GM18870 (cell line): ENCODE measurements around the gene LGR4.
A peak's percentile ranks its signal among the peaks of the same experiment; 100 is the strongest.

Experiments used
- ATAC-seq: cut with Tn5 transposase; IDR thresholded peaks from one replicate; pipeline ENCODE4 v1.9.1; 2021; ENCODE audit warnings: moderate library complexity; ENCODE audit not compliant: unreplicated experiment

The LGR4 gene

DNA sequence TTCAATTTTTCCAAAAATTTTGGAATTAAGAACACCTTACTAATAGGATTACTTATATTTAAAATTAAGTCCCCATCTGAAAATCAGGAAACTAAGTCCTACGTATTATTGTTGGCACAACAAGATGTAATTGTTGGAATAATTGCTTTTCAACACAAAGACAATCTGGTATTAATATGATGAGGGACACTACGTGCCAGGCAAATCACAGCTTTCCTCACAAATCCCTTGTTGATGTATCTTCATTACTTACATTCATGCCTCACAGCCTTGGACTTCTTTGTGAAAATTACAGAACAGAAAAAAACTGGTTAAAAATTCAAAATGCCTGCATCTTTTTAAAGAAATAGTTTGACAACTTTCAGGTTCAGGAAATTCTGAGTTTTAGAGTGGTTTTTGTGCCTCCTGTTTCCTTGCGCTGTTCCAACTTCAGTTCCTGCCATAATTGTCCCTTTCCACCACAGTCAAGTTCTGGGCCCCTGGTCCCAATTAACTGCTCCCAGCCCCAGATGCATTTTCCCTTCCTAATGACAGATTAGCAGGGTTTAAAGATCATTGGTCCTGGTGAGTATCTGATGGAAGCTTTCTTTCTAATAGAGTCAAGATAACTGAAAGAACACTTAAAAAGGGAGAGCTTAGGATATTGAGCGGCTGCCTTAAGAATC is 86.3 kb downstream of the LGR4 start:
- ATAC-seq: no peak

DNA sequence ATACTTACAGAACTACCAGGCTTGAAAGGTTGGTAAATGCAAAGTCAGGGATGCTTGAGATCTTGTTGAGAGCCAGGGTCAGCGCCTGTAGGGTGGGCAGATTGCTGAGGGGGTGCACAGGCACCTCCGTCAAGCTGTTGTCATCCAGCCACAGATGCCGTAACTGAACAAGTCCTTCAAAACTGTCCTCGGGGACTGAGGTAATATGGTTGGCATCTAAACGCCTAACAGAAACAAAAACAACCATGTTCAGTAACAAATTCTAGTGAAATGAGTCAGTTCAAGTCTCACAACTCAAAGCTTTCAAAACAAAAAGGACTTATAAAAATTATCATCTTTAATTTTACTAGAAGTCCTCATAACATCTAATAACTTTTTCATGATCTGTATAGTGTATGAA is 87.3 kb downstream of the LGR4 start:
- no peak for ATAC-seq

DNA sequence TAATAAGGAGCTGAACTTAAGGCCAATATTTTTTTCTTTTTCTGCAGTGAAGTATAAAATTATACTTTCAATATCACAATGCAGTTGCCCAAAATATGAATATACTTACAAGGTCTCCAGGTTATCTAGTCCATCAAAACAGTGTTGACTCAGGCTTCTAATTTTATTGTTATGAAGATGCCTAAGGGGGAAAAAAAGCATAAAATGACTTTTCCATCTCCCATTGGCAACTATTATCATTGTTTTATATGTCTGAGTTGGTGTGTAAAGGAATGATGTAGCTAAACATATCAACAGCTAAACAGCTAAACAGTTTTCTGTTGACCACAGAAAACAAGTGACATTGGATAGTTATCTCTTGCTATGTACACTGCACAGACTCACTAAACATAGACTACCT is 88.4 kb downstream of the LGR4 start:
- ATAC-seq: no peak

DNA sequence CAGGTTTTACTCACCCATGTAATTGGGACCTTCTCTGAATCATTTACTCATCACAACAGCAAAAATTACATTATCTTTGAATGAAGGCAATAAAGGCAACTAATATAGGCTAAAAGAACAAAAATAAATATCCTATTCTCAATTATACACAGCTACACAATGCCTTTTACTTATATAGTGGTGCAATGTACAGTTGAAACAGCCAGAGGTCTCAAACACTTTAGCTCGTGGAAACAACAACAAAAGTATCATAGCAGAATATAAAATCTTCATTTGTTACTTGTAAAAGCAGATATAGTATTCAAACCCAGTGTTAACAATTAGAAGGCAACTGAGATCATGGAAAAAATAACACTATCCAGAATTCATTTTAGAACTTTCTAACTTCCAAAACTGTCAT is 88.9 kb downstream of the LGR4 start:
- ATAC-seq: no peak

DNA sequence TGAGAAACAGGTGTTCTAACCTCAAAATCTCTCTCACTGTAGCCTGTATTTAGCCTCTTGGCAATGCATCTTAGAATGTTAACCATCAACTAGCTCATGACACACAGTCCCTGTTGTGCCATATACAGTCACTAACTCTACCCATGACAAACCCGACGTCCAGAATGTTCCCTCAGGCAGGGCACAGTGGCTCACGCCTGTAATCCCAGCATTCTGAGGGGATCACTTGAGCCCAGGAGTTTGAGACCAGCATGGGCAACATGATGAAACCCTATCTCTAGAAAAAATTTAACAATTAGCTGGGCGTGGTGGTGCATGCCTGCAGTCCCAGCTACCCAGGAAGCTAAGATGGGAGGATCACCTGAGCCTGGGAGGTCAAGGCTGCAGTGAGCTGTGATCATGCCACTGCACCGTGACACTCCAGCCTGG is 91.3 kb downstream of the LGR4 start:
- no peak for ATAC-seq

DNA sequence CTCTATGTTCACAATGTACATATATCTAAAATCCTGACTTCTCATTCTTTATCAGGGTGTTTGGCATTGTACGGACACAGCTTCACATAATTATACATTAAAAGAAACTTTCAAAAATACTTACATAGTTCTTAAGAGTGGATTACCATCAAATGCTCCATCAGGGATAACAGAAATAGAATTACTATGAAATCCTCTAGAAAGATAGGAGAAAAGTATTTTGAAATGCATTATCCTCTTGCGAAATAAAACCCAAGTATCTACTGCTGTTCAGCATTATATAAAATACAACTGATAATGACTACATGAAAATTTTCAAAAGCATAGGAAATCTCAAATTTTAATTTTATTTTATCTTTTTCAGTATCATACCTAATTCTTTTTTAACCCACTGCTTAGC is 91.8 kb downstream of the LGR4 start:
- no peak for ATAC-seq

DNA sequence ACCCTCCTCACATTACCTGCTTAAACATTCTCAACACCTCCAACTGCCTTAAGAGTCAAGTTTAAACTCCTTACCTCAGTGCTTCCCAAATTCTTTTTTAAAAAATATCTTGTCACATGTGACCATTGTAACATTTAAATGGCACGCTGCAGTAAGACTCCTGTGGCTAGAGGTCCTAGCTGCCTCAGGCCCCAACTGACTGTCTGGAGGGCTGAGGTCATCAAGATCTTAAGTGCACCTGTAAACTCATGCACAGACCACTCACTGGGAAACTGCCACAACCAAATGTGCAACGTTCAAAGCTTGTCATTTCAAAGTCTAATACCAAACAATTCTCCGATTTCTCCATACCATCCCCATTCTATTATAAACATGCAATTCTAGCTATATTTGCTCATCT is 93.1 kb downstream of the LGR4 start:
- ATAC-seq: no peak

DNA sequence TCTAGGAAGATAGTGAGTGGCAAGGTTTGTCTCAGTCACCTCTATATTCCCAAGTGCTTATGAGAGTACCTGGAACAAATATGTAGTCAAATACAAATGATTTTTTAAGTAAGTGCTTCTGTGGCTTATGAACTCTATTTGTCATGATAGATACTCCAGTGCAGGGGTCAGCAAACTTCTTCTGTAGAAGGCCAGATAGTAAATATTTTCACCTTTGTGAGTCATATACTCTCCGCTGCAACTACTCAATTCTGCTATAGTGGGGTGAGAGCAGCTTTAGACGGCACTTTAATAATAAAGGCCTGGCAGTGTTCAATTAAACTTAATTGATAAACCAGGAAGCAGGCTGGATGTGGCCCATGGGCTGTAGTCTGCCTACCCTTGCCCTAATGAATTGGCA is 97.2 kb downstream of the LGR4 start:
- ATAC-seq: no peak

DNA sequence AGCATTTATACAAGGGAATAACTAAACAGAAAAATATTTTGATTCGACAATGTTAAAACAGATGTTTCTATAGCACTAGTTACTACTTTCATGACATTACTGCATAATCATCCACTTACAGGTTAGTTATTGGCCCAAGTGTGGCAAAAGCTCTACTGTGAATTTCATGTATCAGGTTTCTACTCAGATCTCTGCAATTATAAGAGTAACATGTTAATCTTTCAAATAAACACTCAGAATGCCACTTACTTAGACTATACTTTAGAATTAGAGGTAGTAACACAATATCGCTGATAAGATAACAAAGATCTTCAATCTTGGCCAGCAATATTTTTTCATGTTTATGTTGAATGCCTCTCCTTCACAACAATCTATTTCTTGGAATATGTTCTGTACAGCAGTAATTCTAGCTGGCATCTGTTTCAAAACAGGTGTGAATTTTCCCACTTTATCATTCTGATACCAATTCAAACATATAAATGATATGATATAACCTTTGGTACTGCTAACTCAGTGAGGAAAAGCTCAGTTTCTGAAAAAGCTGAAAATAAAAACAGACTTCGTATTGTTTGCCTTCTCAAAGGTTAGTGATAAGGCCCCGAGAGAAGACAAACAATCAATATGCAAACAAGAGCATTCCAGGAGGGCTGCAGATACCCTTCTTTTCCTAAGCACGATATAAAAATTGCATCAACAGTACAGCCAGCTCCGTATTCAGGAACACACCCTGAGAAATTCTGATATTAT is 98.6 kb downstream of the LGR4 start:
- no peak for ATAC-seq

DNA sequence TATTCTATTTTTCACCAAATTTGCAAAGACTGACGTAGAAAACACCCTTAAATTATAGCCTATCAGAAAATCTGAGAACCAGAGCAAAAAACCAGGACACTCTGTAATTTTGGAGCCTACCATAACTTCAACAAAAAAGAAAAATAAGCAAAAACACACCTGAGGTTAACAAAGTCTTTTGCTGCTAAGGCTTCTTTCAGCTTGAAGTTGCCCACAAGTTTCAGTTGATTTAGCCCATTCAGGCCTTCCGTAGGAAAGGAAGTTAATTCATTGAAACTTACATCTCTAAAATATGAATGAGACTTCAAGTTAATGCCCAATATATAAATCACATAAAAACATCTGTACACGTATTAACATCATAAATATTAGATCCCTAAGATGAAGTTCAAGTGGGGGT is 99.2 kb downstream of the LGR4 start:
- no peak for ATAC-seq

DNA sequence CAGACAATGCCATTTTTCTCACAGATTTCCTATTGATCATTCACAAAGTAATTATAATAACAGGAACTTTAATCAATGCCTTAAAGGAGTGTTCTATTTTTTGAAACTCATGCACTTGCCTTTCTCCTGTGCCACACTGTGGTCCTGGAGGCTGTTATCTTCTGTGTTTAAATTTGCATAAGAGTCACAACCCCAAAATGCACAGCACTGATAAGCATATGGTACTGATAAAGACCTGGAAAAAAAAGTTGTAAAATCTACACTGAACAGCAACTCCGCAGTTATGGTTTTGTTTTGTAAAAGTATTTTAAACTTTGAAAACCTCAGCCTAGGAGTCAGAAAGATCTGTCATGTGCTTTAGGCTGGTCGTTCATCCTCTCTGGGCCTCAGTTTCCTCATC is 100.4 kb downstream of the LGR4 start:
- ATAC-seq: no peak

DNA sequence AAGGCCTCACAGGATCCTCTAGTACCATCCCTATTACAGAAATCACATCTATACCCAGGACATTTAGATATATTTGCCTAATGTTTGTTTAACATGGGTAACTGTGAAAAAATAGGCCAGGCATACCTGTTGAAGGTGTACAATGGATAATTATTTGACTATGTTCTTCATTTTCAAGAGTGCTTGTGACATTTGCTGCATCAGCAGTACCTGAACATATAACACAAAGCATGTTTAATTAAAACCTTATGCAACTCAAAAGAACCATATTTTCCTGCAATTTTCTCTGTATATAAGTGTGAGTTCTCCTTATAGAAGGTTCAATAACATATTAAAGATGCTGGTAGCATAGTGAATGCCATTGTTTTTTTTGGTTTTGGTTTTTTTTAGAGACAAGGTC is 101.1 kb downstream of the LGR4 start:
- no peak for ATAC-seq

DNA sequence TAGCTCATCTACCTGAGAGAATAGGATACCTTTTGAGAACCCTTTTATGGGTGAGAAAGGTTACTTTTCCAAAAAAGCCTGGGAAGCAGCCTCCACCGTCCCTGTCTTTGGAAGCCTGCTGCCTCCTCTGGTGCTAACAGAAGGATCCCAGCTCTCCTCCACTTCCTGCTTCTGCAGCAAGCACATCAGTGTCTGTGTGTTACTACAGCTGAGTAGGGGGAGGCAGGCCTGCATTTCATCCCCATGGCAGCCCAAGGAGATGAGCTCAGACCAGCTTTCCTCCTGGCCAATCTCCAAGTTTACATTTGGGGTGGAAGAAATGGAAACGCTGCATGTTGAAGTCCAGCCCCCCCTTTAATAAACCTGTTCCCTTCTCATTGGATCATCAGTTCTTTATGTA is 102.2 kb downstream of the LGR4 start:
- no peak for ATAC-seq

DNA sequence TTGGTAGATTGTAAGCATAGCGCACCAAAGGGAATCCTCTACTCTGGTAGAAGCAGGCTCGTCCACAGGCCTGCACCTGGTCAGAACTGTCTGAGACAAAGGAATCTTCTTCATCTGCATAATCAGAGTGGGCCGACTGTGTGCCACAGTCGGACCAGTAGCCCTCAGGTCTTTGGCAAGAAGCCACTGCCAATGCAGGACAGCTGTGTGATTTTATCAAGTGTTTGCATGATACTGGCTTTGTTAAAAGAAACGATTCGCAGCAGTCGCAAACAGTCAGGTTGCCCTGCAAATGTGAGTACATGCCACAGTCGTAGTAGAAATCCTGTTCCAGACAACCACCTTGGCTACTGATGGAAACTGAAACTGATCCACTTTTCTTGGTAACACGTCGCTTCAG is 104.7 kb downstream of the LGR4 start:
- ATAC-seq: no peak

DNA sequence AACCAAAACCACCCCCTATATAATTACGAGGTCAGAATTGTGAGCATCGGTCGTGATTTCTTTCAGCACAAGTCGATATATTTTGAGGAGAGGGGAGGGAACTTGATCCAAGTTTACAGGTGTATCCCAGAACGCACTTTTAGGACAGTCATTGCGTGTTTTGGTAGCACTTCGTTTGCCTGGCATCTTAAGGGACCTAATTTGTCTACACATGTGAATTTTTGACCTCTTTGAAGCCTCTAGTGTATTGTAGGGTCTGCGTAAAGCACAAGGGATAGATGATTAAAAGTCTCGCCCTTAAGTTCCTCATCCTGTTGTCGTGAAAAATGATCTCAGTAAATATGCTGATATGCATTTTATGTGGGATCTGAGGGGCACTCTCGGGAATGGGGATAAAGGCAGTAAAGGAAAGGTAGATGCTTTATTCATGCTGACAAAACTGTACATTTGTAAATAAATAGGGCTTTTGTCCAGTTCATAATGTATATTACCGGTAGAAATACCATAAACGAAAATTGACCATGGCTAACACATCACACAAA is 108.9 kb downstream of the LGR4 start:
- no peak for ATAC-seq

DNA sequence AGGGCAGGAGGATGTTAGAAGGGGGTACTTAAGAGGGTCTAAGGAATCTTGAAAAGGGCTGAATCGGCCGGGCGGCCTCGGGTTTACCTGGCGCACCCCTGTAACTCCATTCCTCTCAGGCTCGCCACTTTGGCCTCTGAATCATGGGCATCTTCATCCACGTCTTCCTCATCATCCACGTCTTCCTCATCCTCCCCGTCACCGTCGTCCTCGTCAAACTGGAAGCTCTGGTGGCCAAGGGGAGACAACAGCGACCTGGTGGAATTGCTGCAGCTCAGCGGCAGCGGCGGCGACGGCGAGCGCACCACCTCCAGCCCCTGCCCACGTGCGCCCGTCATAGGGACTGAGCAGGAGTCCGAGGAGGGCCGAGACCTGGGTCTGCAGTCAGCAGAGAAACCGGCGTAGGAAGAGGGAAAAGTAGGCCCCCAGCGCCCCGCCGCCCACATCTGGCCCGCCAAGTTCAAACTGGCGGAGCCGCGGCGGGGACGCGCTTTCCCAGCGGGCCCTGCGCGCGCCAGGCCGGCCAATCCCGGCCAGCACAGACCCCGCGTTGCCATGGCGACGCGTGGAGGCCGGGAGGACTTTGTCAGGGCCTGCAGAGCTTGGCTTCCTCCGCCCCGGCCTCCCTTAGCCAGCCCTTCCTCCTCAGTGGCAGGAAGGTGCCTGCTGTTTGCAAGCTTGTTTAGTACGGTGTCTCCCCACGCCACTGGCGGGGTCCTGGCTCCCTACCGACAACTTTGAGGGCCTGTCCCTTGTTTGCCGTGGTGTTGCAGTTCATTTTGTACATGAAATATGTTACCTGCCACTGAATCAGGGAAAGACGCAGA is 109.6 kb downstream of the LGR4 start, which contains the start of gene CCDC34:
Gene CCDC34, minus strand, starts transcription at position 467 of the 827 bp plus-strand sequence. Its CDS starts 21 bp downstream, at position 446.
- peak; percentile 93 for ATAC-seq

DNA sequence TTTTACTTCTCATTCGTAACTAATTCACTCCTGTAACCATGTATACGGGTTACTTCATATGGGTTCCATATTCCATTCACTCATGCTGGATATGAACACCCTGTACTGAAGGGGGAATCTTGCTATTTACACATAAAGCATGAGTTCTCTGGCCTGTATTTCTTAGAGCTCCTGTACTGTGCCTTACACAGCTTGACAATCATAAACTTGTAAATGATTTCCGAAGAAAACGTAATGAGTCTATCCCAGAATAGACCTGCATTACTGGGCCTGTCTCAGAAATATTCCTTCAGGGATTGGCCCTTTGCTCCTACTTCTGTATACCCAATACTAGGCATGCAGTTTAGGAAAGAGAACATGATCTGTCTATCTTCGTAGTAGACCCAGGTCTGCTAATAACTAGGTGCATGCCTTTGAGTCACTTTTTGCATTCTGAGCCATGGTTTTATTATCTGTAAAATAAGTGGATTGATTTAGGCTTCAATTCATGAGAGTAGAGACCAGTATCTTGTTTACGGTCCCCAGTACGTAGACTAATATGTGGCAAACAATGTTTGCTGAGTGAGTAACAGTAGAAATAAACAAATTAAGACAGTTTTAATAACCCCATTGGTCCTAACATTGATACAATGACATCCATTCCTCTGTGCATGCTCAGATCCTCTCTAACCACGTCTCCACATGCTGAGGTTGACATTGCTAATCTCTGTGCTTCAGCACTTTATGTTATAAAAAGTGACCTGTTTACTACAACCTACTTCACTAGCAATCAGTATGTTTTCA is 110.8 kb downstream of the LGR4 start:
- no peak for ATAC-seq

DNA sequence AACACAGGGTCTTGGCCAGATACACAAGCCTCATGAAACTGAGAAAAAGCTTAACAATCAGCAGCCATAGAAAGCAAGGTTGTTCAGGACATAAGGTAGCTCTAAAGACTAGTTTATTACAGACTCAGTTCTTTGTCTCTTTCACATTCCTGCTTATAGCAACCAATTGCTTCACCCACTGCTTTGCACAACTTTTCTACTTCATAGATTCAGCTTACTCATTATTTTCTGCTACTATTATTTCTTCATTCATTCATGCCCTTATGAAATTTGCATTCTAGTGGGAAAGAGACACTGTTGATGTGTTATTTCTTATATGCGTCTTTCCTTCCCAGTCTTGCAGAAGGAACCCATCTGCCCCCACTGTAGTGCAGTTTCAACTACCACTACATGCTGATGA is 114.3 kb downstream of the LGR4 start:
- ATAC-seq: no peak

DNA sequence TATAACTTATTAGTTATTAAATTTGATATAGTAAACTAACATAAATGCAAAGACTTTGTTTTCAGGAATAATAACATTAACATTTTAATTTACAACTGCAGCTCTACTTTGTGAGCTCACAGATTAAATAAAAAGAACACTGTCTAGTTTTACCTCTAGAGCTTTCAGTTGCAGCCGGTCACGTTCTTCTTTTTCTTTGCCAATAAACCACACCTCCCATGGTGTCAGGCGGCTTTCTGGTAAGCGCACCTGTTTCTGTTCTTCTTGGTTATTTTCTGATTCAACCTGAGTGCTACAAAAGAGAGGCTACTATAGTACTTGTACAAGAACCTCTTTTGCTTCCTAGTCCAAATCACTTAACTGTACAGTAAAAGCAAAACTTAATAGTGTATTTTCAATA is 115.3 kb downstream of the LGR4 start:
- ATAC-seq: no peak

DNA sequence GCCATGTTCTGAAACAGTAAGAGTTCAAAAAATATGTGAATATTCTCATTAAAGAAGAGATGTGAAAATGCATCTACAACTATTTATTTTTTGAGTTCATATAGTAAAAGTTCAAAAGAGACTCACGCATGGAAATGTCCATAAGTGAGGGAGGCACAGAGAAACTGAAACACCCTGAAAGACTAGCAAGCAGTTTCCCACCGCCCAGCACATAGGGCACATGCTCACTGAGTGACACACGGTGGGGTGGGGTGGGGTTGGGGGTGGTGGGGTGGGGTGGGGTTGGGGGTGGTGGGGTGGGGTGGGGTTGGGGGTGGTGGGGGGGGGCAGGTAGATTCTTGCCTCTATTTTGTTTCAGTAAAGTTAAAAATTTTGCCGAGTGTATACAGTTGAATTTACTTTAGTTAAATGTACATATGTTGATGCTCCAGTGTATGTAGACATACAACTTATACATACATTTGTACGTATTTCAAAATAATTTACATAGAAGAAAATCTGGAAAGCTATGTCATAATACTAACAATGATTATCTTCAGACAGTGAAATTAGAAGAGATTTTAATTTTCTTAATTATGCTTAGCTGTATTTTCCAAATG is 115.9 kb downstream of the LGR4 start:
- no peak for ATAC-seq
